Keratinocyte (primary cell): ENCODE data around the gene JAKMIP1.

Experiments
- EZH2 ChIP-seq: IDR thresholded peaks from one replicate; pipeline ENCODE4 v1.6.1; 2012; ENCODE audit warnings: inconsistent platforms, mild to moderate bottlenecking, low read length, moderate library complexity
- TF ChIP-seq, protein P1 (sequence below), 3 experiments: IDR thresholded peaks in 1 of 3; conservative IDR thresholded peaks in 1 of 3; optimal IDR thresholded peaks in 1 of 3; 2 replicates in 2 of 3; 3 replicates in 1 of 3; pipeline versions ENCODE3 to v1.5.1; 2011; ENCODE audit warnings: low read length in 3 of 3, mild to moderate bottlenecking in 3 of 3, moderate library complexity in 2 of 3, control low read depth in 1 of 3, inconsistent platforms in 1 of 3; ENCODE audit not compliant: insufficient read depth in 2 of 3; ENCODE audit errors: extremely low read depth in 1 of 3

DNA sequence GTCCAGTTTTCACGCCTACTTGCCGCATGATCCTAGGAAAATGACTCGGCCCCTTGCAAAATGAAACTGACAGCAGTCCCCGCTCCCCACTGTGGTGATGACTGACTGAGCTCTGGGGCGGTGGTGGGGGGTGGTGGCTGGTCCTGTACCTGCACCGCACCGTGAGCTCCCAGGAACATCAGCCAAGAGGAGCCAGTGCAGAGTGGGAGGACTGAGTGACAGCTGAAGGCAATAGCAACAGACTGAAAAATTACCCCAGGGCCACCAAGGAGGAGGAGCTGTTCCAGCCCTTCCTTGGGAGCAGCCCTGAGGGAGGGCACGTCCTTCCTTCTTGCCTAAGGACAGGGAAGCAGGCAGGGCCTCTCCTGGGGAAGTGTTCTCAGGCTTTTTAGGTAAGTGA is 179.7 kb downstream of the JAKMIP1 start:
- TF ChIP-seq, protein P1, sequence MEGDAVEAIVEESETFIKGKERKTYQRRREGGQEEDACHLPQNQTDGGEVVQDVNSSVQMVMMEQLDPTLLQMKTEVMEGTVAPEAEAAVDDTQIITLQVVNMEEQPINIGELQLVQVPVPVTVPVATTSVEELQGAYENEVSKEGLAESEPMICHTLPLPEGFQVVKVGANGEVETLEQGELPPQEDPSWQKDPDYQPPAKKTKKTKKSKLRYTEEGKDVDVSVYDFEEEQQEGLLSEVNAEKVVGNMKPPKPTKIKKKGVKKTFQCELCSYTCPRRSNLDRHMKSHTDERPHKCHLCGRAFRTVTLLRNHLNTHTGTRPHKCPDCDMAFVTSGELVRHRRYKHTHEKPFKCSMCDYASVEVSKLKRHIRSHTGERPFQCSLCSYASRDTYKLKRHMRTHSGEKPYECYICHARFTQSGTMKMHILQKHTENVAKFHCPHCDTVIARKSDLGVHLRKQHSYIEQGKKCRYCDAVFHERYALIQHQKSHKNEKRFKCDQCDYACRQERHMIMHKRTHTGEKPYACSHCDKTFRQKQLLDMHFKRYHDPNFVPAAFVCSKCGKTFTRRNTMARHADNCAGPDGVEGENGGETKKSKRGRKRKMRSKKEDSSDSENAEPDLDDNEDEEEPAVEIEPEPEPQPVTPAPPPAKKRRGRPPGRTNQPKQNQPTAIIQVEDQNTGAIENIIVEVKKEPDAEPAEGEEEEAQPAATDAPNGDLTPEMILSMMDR (optimal IDR thresholded peaks at IDR 0.05 in 1 of 3, IDR thresholded peaks at IDR 0.05 in 1 of 3, conservative IDR thresholded peaks at IDR 0.05 in 1 of 3; ENCODE audit: extremely low read depth in 1 of 3, insufficient read depth in 2 of 3, low read length in 3 of 3), result no peak
- TF ChIP-seq EZH2, result no peak
